ENCODE measurements around the gene PPP2R5C. TPM values are rescaled to one million over a fixed set of nuclear protein-coding genes. Genes with fewer than 3 reads are reported as not detected.

Gene PPP2R5C
- total RNA-seq, 1 donor from 2014 or later, result 227 TPM

- intact Hi-C loops (cut with micrococcal nuclease), result no loop called here
- CTCF ChIA-PET, result no interaction called here
Measured at GRCh38 chr14:101928415-101928841, 166.9 kb downstream of the PPP2R5C start.

GRCh38 chr14:101929096-101929495 lies 167.6 kb downstream of the PPP2R5C start:
- Mint-ChIP-seq H3K36me3 (ENCODE audit: low read depth) (peaks cover 28% of the 10 kb centered on the region), H3K27ac (no peak overlapping the region), H3K4me3 (no peak overlapping the region), H3K27me3 (no peaks in the 10 kb centered on the region), H3K9me3 (no peaks in the 10 kb centered on the region), H3K4me1 (no peaks in the 10 kb centered on the region)
- ChIA-PET POLR2A (interaction anchor here (0.5 kb wide), 1 partner anchor 52 kb away, joined by 6 read pairs; no protein-coding TSS in a partner anchor), CTCF (no interaction called here)
- no peak for DNase-seq
- ATAC-seq (ENCODE audit: low read depth), result no peak
- TF ChIP-seq CTCF (IDR thresholded peaks at IDR 0.05), result no peak
- intact Hi-C loops (cut with micrococcal nuclease), result no loop called here

More at GRCh38 chr14:101928415-101928841, 166.9 kb downstream of the PPP2R5C start:
- Mint-ChIP-seq H3K27ac (no peak overlapping the region), H3K9me3 (no peaks in the 10 kb centered on the region), H3K4me1 (no peaks in the 10 kb centered on the region), H3K27me3 (no peaks in the 10 kb centered on the region), H3K36me3 (ENCODE audit: low read depth) (peaks cover 28% of the 10 kb centered on the region), H3K4me3 (no peak overlapping the region)
- POLR2A ChIA-PET, result no interaction called here
- TF ChIP-seq CTCF (IDR thresholded peaks at IDR 0.05), result no peak
- ATAC-seq (ENCODE audit: low read depth), result no peak
- DNase-seq, result no peak

GRCh38 chr14:101929946-101930345 lies 168.4 kb downstream of the PPP2R5C start:
- DNase-seq, result no peak
- no peak overlapping the region for H3K4me3 Mint-ChIP-seq
- H3K36me3 Mint-ChIP-seq (ENCODE audit: low read depth), result peaks cover 24% of the 10 kb centered on the region
- CTCF ChIA-PET, result no interaction called here
- no peaks in the 10 kb centered on the region for H3K4me1 Mint-ChIP-seq
- intact Hi-C loops (cut with micrococcal nuclease), result no loop called here
- H3K27me3 Mint-ChIP-seq, result no peaks in the 10 kb centered on the region
- no peak for ATAC-seq (ENCODE audit: low read depth)
- no peaks in the 10 kb centered on the region for H3K9me3 Mint-ChIP-seq
- POLR2A ChIA-PET, result no interaction called here
- H3K27ac Mint-ChIP-seq, result no peak overlapping the region
- TF ChIP-seq CTCF (IDR thresholded peaks at IDR 0.05), result no peak

- no peak overlapping the region for H3K27ac Mint-ChIP-seq
Measured at GRCh38 chr14:101932673-101933072, 171.2 kb downstream of the PPP2R5C start.

GRCh38 chr14:101933209-101933608 lies 171.7 kb downstream of the PPP2R5C start:
- Mint-ChIP-seq H3K4me1 (no peaks in the 10 kb centered on the region), H3K27ac (no peak overlapping the region)
- CTCF ChIA-PET, result no interaction called here

More at GRCh38 chr14:101932673-101933072, 171.2 kb downstream of the PPP2R5C start:
- no peak for DNase-seq
- ChIA-PET POLR2A (interaction anchor here (0.6 kb wide), 1 partner anchor 19 kb away, joined by 3 read pairs; no protein-coding TSS in a partner anchor), CTCF (no interaction called here)
- no peak for TF ChIP-seq CTCF (IDR thresholded peaks at IDR 0.05)
- Mint-ChIP-seq H3K27me3 (no peaks in the 10 kb centered on the region), H3K4me1 (no peaks in the 10 kb centered on the region), H3K9me3 (no peaks in the 10 kb centered on the region), H3K4me3 (no peak overlapping the region), H3K36me3 (ENCODE audit: low read depth) (peaks cover 11% of the 10 kb centered on the region)
- intact Hi-C loops (cut with micrococcal nuclease), result no loop called here
- no peak for ATAC-seq (ENCODE audit: low read depth)

More at GRCh38 chr14:101933209-101933608, 171.7 kb downstream of the PPP2R5C start:
- Mint-ChIP-seq H3K27me3 (peaks cover 4% of the 10 kb centered on the region), H3K9me3 (no peaks in the 10 kb centered on the region), H3K36me3 (ENCODE audit: low read depth) (peaks cover 9% of the 10 kb centered on the region), H3K4me3 (no peak overlapping the region)
- TF ChIP-seq CTCF (IDR thresholded peaks at IDR 0.05), result no peak
- DNase-seq (no peak), ATAC-seq (ENCODE audit: low read depth) (no peak)
- POLR2A ChIA-PET, result interaction anchor here (0.6 to 1.0 kb wide), 3 partner anchors 14 to 89 kb away, joined by 3 to 6 read pairs (median 3); no protein-coding TSS in a partner anchor
- intact Hi-C loops (cut with micrococcal nuclease), result no loop called here

Data from activated B cell treated with CpG ODN at 0.5 μM for 24 hours (primary cell).